ENCODE results near the gene PRDM16. TPM values are rescaled to one million over a fixed set of nuclear protein-coding genes. Genes with fewer than 3 reads are reported as not detected.

PRDM16 gene
- total and polyA plus RNA-seq, 2 of the 8 experiments (the other 6 are each of a cell fraction or from before 2014, with no cell fraction given): 0.39 to 0.43 TPM

DNA sequence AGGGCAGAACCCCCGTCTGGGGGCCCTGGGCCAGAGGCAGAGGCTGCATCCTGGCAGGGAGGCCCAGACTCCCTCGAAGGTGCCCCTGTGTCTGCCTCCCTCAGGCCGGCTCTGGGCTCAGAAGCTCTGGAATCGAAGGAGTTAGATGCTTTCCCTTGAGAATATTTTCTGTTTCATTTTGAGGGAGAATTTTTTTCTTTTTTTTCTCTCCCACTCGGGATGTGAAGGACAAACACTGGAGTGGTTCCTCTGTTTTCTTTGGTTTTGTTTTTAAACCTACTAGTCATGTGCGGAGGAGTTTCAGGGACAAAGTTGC, 44.7 kb downstream of the PRDM16 start (continued):
- TF ChIP-seq, protein P1, sequence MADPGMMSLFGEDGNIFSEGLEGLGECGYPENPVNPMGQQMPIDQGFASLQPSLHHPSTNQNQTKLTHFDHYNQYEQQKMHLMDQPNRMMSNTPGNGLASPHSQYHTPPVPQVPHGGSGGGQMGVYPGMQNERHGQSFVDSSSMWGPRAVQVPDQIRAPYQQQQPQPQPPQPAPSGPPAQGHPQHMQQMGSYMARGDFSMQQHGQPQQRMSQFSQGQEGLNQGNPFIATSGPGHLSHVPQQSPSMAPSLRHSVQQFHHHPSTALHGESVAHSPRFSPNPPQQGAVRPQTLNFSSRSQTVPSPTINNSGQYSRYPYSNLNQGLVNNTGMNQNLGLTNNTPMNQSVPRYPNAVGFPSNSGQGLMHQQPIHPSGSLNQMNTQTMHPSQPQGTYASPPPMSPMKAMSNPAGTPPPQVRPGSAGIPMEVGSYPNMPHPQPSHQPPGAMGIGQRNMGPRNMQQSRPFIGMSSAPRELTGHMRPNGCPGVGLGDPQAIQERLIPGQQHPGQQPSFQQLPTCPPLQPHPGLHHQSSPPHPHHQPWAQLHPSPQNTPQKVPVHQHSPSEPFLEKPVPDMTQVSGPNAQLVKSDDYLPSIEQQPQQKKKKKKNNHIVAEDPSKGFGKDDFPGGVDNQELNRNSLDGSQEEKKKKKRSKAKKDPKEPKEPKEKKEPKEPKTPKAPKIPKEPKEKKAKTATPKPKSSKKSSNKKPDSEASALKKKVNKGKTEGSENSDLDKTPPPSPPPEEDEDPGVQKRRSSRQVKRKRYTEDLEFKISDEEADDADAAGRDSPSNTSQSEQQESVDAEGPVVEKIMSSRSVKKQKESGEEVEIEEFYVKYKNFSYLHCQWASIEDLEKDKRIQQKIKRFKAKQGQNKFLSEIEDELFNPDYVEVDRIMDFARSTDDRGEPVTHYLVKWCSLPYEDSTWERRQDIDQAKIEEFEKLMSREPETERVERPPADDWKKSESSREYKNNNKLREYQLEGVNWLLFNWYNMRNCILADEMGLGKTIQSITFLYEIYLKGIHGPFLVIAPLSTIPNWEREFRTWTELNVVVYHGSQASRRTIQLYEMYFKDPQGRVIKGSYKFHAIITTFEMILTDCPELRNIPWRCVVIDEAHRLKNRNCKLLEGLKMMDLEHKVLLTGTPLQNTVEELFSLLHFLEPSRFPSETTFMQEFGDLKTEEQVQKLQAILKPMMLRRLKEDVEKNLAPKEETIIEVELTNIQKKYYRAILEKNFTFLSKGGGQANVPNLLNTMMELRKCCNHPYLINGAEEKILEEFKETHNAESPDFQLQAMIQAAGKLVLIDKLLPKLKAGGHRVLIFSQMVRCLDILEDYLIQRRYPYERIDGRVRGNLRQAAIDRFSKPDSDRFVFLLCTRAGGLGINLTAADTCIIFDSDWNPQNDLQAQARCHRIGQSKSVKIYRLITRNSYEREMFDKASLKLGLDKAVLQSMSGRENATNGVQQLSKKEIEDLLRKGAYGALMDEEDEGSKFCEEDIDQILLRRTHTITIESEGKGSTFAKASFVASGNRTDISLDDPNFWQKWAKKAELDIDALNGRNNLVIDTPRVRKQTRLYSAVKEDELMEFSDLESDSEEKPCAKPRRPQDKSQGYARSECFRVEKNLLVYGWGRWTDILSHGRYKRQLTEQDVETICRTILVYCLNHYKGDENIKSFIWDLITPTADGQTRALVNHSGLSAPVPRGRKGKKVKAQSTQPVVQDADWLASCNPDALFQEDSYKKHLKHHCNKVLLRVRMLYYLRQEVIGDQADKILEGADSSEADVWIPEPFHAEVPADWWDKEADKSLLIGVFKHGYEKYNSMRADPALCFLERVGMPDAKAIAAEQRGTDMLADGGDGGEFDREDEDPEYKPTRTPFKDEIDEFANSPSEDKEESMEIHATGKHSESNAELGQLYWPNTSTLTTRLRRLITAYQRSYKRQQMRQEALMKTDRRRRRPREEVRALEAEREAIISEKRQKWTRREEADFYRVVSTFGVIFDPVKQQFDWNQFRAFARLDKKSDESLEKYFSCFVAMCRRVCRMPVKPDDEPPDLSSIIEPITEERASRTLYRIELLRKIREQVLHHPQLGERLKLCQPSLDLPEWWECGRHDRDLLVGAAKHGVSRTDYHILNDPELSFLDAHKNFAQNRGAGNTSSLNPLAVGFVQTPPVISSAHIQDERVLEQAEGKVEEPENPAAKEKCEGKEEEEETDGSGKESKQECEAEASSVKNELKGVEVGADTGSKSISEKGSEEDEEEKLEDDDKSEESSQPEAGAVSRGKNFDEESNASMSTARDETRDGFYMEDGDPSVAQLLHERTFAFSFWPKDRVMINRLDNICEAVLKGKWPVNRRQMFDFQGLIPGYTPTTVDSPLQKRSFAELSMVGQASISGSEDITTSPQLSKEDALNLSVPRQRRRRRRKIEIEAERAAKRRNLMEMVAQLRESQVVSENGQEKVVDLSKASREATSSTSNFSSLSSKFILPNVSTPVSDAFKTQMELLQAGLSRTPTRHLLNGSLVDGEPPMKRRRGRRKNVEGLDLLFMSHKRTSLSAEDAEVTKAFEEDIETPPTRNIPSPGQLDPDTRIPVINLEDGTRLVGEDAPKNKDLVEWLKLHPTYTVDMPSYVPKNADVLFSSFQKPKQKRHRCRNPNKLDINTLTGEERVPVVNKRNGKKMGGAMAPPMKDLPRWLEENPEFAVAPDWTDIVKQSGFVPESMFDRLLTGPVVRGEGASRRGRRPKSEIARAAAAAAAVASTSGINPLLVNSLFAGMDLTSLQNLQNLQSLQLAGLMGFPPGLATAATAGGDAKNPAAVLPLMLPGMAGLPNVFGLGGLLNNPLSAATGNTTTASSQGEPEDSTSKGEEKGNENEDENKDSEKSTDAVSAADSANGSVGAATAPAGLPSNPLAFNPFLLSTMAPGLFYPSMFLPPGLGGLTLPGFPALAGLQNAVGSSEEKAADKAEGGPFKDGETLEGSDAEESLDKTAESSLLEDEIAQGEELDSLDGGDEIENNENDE (IDR thresholded peaks at IDR 0.05; ENCODE audit: insufficient replicate concordance, low read length): no peak
- TF ChIP-seq RNF2 (IDR thresholded peaks at IDR 0.05; ENCODE audit: borderline replicate concordance, low read depth, low read length, missing control alignments, poor library complexity, severe bottlenecking) (no peak), ZNF274 (IDR thresholded peaks at IDR 0.05; ENCODE audit: borderline replicate concordance, extremely low read depth, low read length) (no peak), RXRA (IDR thresholded peaks at IDR 0.05; ENCODE audit: insufficient read depth, low read depth, low read length) (no peak), NRF1 (IDR thresholded peaks at IDR 0.05; ENCODE audit: low read depth, low read length) (no peak), TEAD4 (IDR thresholded peaks at IDR 0.05; ENCODE audit: low read depth, low read length) (no peak)

All from H1 (cell line).